HG03457 (cell line): ENCODE results near the gene KATNAL2.

Source experiments
- ATAC-seq: cut with Tn5 transposase; IDR thresholded peaks from one replicate; pipeline ENCODE4 v1.9.1; 2021; ENCODE audit warnings: moderate number of reproducible peaks; ENCODE audit not compliant: unreplicated experiment

Gene KATNAL2

DNA sequence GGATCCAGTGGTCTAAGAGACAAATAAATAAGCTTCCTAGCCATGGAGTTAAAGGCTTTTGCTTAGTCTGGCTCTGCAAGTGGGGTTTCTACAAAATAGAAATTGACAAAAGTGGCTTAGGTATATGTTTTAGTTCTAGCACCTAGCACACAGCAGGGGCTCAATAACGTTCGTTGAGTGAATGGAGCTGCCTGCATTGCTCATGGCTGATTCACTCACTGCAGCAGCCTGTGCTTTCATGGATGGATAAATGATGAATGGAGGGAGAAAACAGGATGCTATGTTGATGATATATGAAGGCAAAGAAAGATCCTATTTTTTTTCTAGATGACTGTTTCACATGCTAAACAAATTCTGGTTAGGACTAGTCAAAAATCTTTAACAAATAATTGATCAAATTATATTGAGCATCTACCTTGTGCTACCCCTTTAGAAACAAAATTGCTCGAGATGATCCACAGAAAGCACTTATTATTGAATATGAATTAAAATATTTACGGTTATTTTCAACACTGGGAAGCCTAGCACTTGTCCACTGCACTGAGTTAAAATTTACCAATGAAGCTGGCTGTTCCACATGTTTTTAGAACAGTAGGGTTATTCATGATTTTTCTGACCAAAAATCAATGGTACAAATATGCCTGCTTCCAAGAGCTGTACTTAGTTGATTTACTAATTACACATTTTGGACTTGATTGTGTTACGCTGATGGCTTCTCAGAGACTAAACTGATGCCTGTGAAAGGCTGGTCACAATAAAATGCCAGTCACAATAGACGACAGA lies 193.3 kb downstream of the KATNAL2 start:
- ATAC-seq, result no peak

DNA sequence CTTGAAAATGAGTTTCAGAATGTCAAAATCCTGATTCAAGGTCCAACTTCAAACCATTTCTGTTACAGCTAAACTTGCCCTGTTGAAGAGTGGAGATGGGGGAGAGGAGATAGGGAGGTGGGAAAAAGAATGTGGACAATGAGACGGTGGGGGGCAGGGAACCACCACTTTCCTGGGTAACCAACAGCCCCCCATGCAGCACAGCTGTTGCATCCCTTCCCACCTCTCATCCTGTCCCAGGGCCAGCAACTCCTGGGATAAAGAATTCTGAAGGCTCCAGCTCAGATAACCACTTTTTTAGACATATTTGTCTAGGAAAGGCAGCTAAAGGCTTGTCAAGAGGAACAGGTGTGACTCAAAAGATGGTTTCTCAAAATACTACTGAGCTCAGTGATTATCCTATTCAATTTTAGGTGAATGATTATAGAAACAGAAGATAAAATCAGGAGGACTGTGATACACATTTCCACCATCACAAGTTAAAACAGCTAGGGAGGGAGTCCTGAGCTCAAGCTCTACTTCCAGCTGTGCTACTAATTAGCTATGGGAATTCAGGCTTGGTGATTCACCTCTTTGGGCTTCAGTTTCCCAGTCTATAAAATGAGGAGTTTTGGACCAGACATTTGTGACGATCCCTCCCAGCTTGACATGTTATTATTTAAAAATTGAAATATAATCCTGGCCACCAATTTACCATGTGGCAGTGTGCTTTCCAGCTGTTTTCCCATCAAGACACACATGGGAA lies 196.6 kb downstream of the KATNAL2 start:
- no peak for ATAC-seq

DNA sequence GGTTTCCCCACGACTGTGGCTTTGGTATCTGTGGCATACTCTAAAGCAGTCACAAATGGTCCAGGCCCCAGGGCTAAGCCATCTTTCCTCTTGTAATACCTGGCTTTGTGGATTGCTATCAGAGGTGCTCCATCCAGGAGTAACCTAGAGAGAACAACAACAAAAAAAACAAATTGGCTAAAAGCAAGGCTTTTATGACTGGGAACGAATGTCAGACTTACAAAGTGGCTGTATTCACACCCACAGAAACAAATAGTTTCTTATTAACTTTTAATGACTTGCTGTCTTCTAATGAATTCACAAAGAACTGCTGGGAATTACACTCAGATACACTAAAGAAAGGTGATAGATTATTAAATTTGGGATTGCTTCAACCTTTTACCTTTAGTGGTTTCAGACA lies 197.8 kb downstream of the KATNAL2 start:
- ATAC-seq, result no peak

GRCh38 chr18:47118981-47119380 lies 201.6 kb downstream of the KATNAL2 start:
- ATAC-seq, result no peak

- ATAC-seq, result peak; percentile 93
These were observed 203.0 kb downstream of the KATNAL2 start for GRCh38 chr18:47120428-47120827.

- no peak for ATAC-seq
These were observed 203.7 kb downstream of the KATNAL2 start for GRCh38 chr18:47121146-47121545.

- ATAC-seq, result no peak
These were observed 223.9 kb downstream of the KATNAL2 start for GRCh38 chr18:47141289-47141688.

- ATAC-seq, result no peak
These were observed 225.8 kb downstream of the KATNAL2 start for GRCh38 chr18:47143153-47143552.

GRCh38 chr18:47143899-47144485 lies 226.6 kb downstream of the KATNAL2 start:
- no peak for ATAC-seq

GRCh38 chr18:47146206-47146605 lies 228.8 kb downstream of the KATNAL2 start:
- no peak for ATAC-seq

- ATAC-seq, result no peak
These were observed 232.1 kb downstream of the KATNAL2 start for GRCh38 chr18:47149457-47150028.

DNA sequence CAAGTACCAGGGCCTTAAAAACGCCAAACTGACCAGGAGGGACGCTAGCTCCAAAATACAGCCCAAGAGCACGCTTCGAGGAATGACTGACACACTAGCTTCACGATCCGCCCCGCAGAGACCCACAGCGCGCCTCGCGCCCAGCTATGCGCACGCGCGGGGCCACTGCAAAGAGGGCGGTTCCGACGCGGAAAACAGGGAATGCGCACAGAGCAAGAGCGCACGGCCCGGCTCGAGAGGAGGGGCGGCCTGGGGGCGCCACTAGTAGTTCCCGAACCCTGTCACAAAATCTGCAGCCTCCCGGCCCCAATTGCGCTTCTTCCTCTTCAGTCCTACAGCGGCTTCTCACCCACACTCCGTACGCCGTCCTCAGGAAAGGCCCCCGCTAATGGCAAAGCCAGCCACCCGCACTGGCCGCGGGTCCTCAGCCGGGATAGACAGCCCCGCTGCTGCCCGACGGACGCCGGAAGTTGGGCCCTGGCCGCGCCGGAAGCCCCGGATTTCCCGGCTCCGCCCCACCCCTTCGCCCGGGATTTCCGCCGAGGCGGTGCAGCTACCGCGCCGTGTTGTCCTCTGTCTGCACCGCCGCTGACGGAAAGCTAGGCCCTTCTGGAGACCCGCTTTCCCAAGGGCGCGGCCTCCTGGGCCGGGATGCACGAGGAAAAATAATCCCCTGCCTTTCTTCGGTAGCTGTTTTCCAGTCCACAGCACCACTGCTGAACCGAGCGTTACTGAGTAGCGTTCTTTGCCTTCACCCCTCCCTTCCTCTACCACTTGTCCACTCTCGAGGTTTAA lies 232.8 kb downstream of the KATNAL2 start, which contains the start of gene HDHD2:
HDHD2 (minus strand) TSS at position 472 of the 795 bp plus-strand sequence. CDS start 14,061 bp downstream, outside the sequence.
- peak; percentile 84 for ATAC-seq

GRCh38 chr18:47150824-47151366 lies 233.5 kb downstream of the KATNAL2 start:
- ATAC-seq, result no peak

DNA sequence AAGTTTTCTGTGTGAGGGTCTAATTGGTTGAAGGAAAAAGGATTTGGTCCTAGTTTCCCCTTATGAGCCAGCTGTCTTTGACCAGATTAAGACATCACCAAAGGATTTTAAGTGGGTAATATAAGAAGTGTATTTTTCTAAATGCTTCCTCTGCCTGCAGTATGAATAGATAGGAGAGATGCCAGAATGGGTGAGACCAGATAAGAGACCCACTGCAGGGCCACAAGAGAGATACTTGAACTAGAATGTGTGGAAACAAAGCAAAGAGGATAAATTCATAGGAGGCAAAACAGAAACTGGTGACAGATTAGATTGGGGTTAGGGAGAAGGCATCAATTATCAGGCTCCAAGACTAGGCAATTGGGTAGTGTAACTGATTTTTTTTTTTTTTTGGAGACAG lies 234.0 kb downstream of the KATNAL2 start:
- ATAC-seq, result no peak
